OCI-LY7 (cell line): ENCODE results near the gene TNN. TPM values are rescaled to one million over a fixed set of nuclear protein-coding genes. Genes with fewer than 3 reads are reported as not detected.
A peak's percentile ranks its signal among the peaks of the same experiment; 100 is the strongest.

Experiments
- BruUV-seq: library from RNA; stranded (reverse); fragments of 400-500 nt; replicated peaks from 2 replicates; lab custom pipeline; 2021; lab: Mats Ljungman, UMichigan
- CTCF ChIA-PET: fragments of 300-600 bp; sonication (Branson Sonifier 250); formaldehyde crosslinking; loops from one replicate; lab custom pipeline; 2022; ENCODE audit warnings: antibody characterized with exemption; ENCODE audit not compliant: unreplicated experiment; lab: Charles Lee
- POLR2A ChIA-PET: fragments of 300-600 bp; sonication (Branson Sonifier 250); formaldehyde crosslinking; loops from one replicate; lab custom pipeline; 2022; ENCODE audit warnings: antibody characterized with exemption; lab: Charles Lee
- DNase-seq: peaks from one replicate; pipeline ENCODE4 v3.0.0-alpha.2; 2015; ENCODE audit warnings: low spot score
- H2AFZ ChIP-seq: fragments of 200-600 bp; sonication (generic), shearing (Covaris generic); 2 replicates; pipeline ENCODE4 v1.6.1; 2014; ENCODE audit warnings: mild to moderate bottlenecking, antibody characterized with exemption, low read length, moderate library complexity
- H3K27ac ChIP-seq: fragments of 200-600 bp; sonication (generic); 2 replicates; pipeline ENCODE4 v1.5.1; 2014; ENCODE audit warnings: mixed run types, low read depth, mild to moderate bottlenecking, moderate library complexity, low read length, inconsistent platforms; ENCODE audit not compliant: poor library complexity, severe bottlenecking
- H3K36me3 ChIP-seq: fragments of 200-600 bp; sonication (generic); 2 replicates; pipeline ENCODE4 v1.6.1; 2014; ENCODE audit warnings: mild to moderate bottlenecking, antibody characterized with exemption, low read length, moderate library complexity, mixed read lengths; ENCODE audit not compliant: insufficient read depth
- H3K4me1 ChIP-seq: fragments of 200-600 bp; sonication (generic); 2 replicates; pipeline ENCODE4 v1.5.1; 2014; ENCODE audit warnings: mild to moderate bottlenecking, low read length; ENCODE audit not compliant: insufficient read depth, poor library complexity, severe bottlenecking
- H3K4me2 ChIP-seq: fragments of 200-600 bp; sonication (generic); 2 replicates; pipeline ENCODE4 v1.6.1; 2014; ENCODE audit warnings: mild to moderate bottlenecking, low read length
- H3K4me3 ChIP-seq: fragments of 200-600 bp; sonication (generic); 2 replicates; pipeline ENCODE4 v1.5.1; 2014; ENCODE audit warnings: mild to moderate bottlenecking, low read depth, low read length; ENCODE audit not compliant: poor library complexity, severe bottlenecking
- H3K79me2 ChIP-seq: fragments of 200-600 bp; sonication (generic); 2 replicates; pipeline ENCODE4 v1.6.1; 2016; ENCODE audit warnings: low read depth, mild to moderate bottlenecking, low read length, moderate library complexity, mixed read lengths; ENCODE audit not compliant: insufficient read depth
- H3K9me2 ChIP-seq: fragments of 200-600 bp; sonication (generic); 2 replicates; pipeline ENCODE4 v1.6.1; 2016; ENCODE audit warnings: mild to moderate bottlenecking, low read length, mixed read lengths; ENCODE audit not compliant: insufficient read depth
- H3K9me3 ChIP-seq: fragments of 200-600 bp; sonication (generic); 2 replicates; pipeline ENCODE4 v1.6.1; 2014; ENCODE audit warnings: mild to moderate bottlenecking, mixed run types, low read length, mixed read lengths
- H4K20me1 ChIP-seq: fragments of 200-600 bp; sonication (generic); 2 replicates; pipeline ENCODE4 v1.6.1; 2014; ENCODE audit warnings: mild to moderate bottlenecking, antibody characterized with exemption, low read length, moderate library complexity, mixed read lengths; ENCODE audit not compliant: insufficient read depth
- CTCF ChIP-seq: fragments of 200-600 bp; sonication (generic); conservative IDR thresholded peaks from 2 replicates; pipeline ENCODE4 v1.5.1; 2014; ENCODE audit warnings: mild to moderate bottlenecking, antibody characterized with exemption, low read length, moderate library complexity, mixed read lengths
- EZH2phosphoT487 ChIP-seq: fragments of 200-600 bp; sonication (generic); IDR thresholded peaks from 2 replicates; pipeline ENCODE4 v1.6.1; 2018; ENCODE audit warnings: low read depth, borderline replicate concordance, mild to moderate bottlenecking, mixed run types, antibody characterized with exemption, low read length, moderate library complexity, mixed read lengths
- intact Hi-C: fragments of 100-400 bp; cut with micrococcal nuclease; formaldehyde crosslinking; loops from one replicate; pipeline ENCODE4 v1.10.0; 2022; ENCODE audit not compliant: unreplicated experiment
- total RNA-seq, 2 experiments: library from RNA; depleted of rRNA in 1 of 2; stranded (reverse); fragments of >200 nt in 1 of 2; shearing (Covaris generic) in 1 of 2; gene quantifications; 2 replicates each; pipeline ENCODE4 v1.2.3, GENCODE V29; 2014 to 2022

The TNN gene
- total RNA-seq, 2 experiments from 2014 or later = not detected

GRCh38 chr1:175192630-175193526 is 125.2 kb downstream of the TNN start, which contains the start of gene KIAA0040:
Gene KIAA0040, minus strand, starts transcription at chr1:175192776. Its CDS starts 31,763 bp downstream, at chr1:175161013.
- no TSS peak for BruUV-seq

GRCh38 chr1:175193527-175193910 is 125.9 kb downstream of the TNN start:
- H3K79me2 ChIP-seq = peaks cover 40% of the 10 kb centered on the region
- H3K4me2 ChIP-seq = peak overlapping the region; percentile 68
- H2AFZ ChIP-seq = peak overlapping the region; percentile 64; the same call in 1 of the 2 replicates
- intact Hi-C loops = no loop called here
- peak overlapping the region; percentile 54 for H3K27ac ChIP-seq
- BruUV-seq = no TSS peak
- peaks cover 32% of the 10 kb centered on the region for H3K36me3 ChIP-seq
- peaks cover 81% of the 10 kb centered on the region for H3K4me1 ChIP-seq
- no peak overlapping the region for H3K4me3 ChIP-seq
- no peaks in the 10 kb centered on the region for H3K9me3 ChIP-seq
- peaks cover 3% of the 10 kb centered on the region; the same call in 1 of the 2 replicates for H4K20me1 ChIP-seq
- TF ChIP-seq EZH2phosphoT487 (no peak), CTCF (no peak)
- ChIA-PET POLR2A (interaction anchor here (0.5 to 14.9 kb wide), 6 partner anchors 14 to 378 kb away, joined by 3 to 257 read pairs (median 8); no protein-coding TSS in a partner anchor), CTCF (no interaction called here)
- DNase-seq = no peak
- H3K9me2 ChIP-seq = no peaks in the 10 kb centered on the region

More at GRCh38 chr1:175192630-175193526, 125.2 kb downstream of the TNN start, which contains the start of gene KIAA0040:
- Histone ChIP-seq H3K4me3 (peak within 1 kb of the TSS; percentile 79), H3K4me2 (peak within 1 kb of the TSS; percentile 98), H3K36me3 (peaks cover 39% of the 10 kb centered on the region), H4K20me1 (peaks cover 8% of the 10 kb centered on the region; the same call in 1 of the 2 replicates), H3K79me2 (peaks cover 46% of the 10 kb centered on the region), H3K9me2 (no peaks in the 10 kb centered on the region), H3K4me1 (peaks cover 82% of the 10 kb centered on the region), H2AFZ (peak within 1 kb of the TSS; percentile 64), H3K9me3 (no peaks in the 10 kb centered on the region), H3K27ac (peak within 1 kb of the TSS; percentile 86)
- TF ChIP-seq EZH2phosphoT487 = no peak
- 0 out of 2 replicates have a peak, but pooled peaks have one; percentile 22 for TF ChIP-seq CTCF
- intact Hi-C loops = loop anchor here (1.0 kb wide), 2 partner anchors 38 to 126 kb away; no protein-coding TSS in a partner anchor
- ChIA-PET POLR2A (interaction anchor here (0.5 to 14.9 kb wide), 10 partner anchors 10 to 377 kb away, joined by 3 to 257 read pairs (median 6); no protein-coding TSS in a partner anchor), CTCF (interaction anchor here (1.2 to 1.3 kb wide), 2 partner anchors 36 to 126 kb away, joined by 3 to 4 read pairs; no protein-coding TSS in a partner anchor)
- DNase-seq = peak; percentile 80
